OCI-LY7 (cell line): ENCODE data around the gene PHB1. TPM values are rescaled to one million over a fixed set of nuclear protein-coding genes. Genes with fewer than 3 reads are reported as not detected.

Experiments
- BruUV-seq: library from RNA; stranded (reverse); fragments of 400-500 nt; replicated peaks from 2 replicates; lab custom pipeline; 2021; lab: Mats Ljungman, UMichigan
- CTCF ChIA-PET: fragments of 300-600 bp; sonication (Branson Sonifier 250); formaldehyde crosslinking; loops from one replicate; lab custom pipeline; 2022; ENCODE audit warnings: antibody characterized with exemption; ENCODE audit not compliant: unreplicated experiment; lab: Charles Lee
- POLR2A ChIA-PET: fragments of 300-600 bp; sonication (Branson Sonifier 250); formaldehyde crosslinking; loops from one replicate; lab custom pipeline; 2022; ENCODE audit warnings: antibody characterized with exemption; lab: Charles Lee
- DNase-seq: peaks from one replicate; pipeline ENCODE4 v3.0.0-alpha.2; 2015; ENCODE audit warnings: low spot score
- H2AFZ ChIP-seq: fragments of 200-600 bp; sonication (generic), shearing (Covaris generic); 2 replicates; pipeline ENCODE4 v1.6.1; 2014; ENCODE audit warnings: mild to moderate bottlenecking, antibody characterized with exemption, low read length, moderate library complexity
- H3K27ac ChIP-seq: fragments of 200-600 bp; sonication (generic); 2 replicates; pipeline ENCODE4 v1.5.1; 2014; ENCODE audit warnings: mixed run types, low read depth, mild to moderate bottlenecking, moderate library complexity, low read length, inconsistent platforms; ENCODE audit not compliant: poor library complexity, severe bottlenecking
- H3K36me3 ChIP-seq: fragments of 200-600 bp; sonication (generic); 2 replicates; pipeline ENCODE4 v1.6.1; 2014; ENCODE audit warnings: mild to moderate bottlenecking, antibody characterized with exemption, low read length, moderate library complexity, mixed read lengths; ENCODE audit not compliant: insufficient read depth
- H3K4me1 ChIP-seq: fragments of 200-600 bp; sonication (generic); 2 replicates; pipeline ENCODE4 v1.5.1; 2014; ENCODE audit warnings: mild to moderate bottlenecking, low read length; ENCODE audit not compliant: insufficient read depth, poor library complexity, severe bottlenecking
- H3K4me2 ChIP-seq: fragments of 200-600 bp; sonication (generic); 2 replicates; pipeline ENCODE4 v1.6.1; 2014; ENCODE audit warnings: mild to moderate bottlenecking, low read length
- H3K4me3 ChIP-seq: fragments of 200-600 bp; sonication (generic); 2 replicates; pipeline ENCODE4 v1.5.1; 2014; ENCODE audit warnings: mild to moderate bottlenecking, low read depth, low read length; ENCODE audit not compliant: poor library complexity, severe bottlenecking
- H3K79me2 ChIP-seq: fragments of 200-600 bp; sonication (generic); 2 replicates; pipeline ENCODE4 v1.6.1; 2016; ENCODE audit warnings: low read depth, mild to moderate bottlenecking, low read length, moderate library complexity, mixed read lengths; ENCODE audit not compliant: insufficient read depth
- H3K9me2 ChIP-seq: fragments of 200-600 bp; sonication (generic); 2 replicates; pipeline ENCODE4 v1.6.1; 2016; ENCODE audit warnings: mild to moderate bottlenecking, low read length, mixed read lengths; ENCODE audit not compliant: insufficient read depth
- H3K9me3 ChIP-seq: fragments of 200-600 bp; sonication (generic); 2 replicates; pipeline ENCODE4 v1.6.1; 2014; ENCODE audit warnings: mild to moderate bottlenecking, mixed run types, low read length, mixed read lengths
- H4K20me1 ChIP-seq: fragments of 200-600 bp; sonication (generic); 2 replicates; pipeline ENCODE4 v1.6.1; 2014; ENCODE audit warnings: mild to moderate bottlenecking, antibody characterized with exemption, low read length, moderate library complexity, mixed read lengths; ENCODE audit not compliant: insufficient read depth
- CTCF ChIP-seq: fragments of 200-600 bp; sonication (generic); conservative IDR thresholded peaks from 2 replicates; pipeline ENCODE4 v1.5.1; 2014; ENCODE audit warnings: mild to moderate bottlenecking, antibody characterized with exemption, low read length, moderate library complexity, mixed read lengths
- EZH2phosphoT487 ChIP-seq: fragments of 200-600 bp; sonication (generic); IDR thresholded peaks from 2 replicates; pipeline ENCODE4 v1.6.1; 2018; ENCODE audit warnings: low read depth, borderline replicate concordance, mild to moderate bottlenecking, mixed run types, antibody characterized with exemption, low read length, moderate library complexity, mixed read lengths
- intact Hi-C: fragments of 100-400 bp; cut with micrococcal nuclease; formaldehyde crosslinking; loops from one replicate; pipeline ENCODE4 v1.10.0; 2022; ENCODE audit not compliant: unreplicated experiment
- total RNA-seq, 2 experiments: library from RNA; depleted of rRNA in 1 of 2; stranded (reverse); fragments of >200 nt in 1 of 2; shearing (Covaris generic) in 1 of 2; gene quantifications; 2 replicates each; pipeline ENCODE4 v1.2.3, GENCODE V29; 2014 to 2022

Gene PHB1
- total RNA-seq, 2 experiments from 2014 or later: 137 to 217 TPM

DNA sequence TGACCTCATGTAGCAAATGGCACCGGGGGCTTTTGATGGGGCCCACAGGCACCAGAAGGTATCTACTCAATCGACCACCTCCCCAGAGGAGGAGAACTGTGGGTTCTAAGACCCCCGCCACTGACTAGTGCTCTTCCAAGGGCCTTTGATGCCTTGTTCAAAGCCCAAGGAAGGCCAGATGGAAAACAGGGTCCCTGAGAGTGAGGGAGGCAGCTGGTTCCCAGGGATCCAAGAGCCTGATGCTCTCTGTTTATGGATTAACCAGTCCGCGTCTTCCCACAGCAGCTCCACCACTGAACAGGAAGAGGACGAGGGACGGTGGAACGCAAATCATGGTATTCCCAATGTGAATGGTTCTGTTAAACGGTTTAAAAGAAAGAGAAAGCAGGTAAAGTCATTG lies 7.6 kb downstream of the PHB1 start:
- Histone ChIP-seq H3K27ac (no peak overlapping the region), H3K79me2 (no peaks in the 10 kb centered on the region), H3K9me2 (no peaks in the 10 kb centered on the region), H2AFZ (no peak overlapping the region), H4K20me1 (no peaks in the 10 kb centered on the region), H3K9me3 (no peaks in the 10 kb centered on the region), H3K36me3 (peaks cover 97% of the 10 kb centered on the region), H3K4me2 (no peak overlapping the region), H3K4me3 (no peak overlapping the region), H3K4me1 (peaks cover 18% of the 10 kb centered on the region)
- BruUV-seq: no TSS peak
- DNase-seq: no peak
- ChIA-PET CTCF (no interaction called here), POLR2A (no interaction called here)
- intact Hi-C loops: no loop called here
- TF ChIP-seq CTCF (no peak), EZH2phosphoT487 (no peak)

- no peak for DNase-seq
- ChIA-PET CTCF (interaction anchor here (0.6 kb wide), 1 partner anchor 8 kb away, joined by 3 read pairs; the partner anchor contains the start of gene PHB1), POLR2A (no interaction called here)
- Histone ChIP-seq H3K4me1 (peaks cover 18% of the 10 kb centered on the region), H3K9me3 (no peaks in the 10 kb centered on the region), H3K79me2 (no peaks in the 10 kb centered on the region), H3K36me3 (peaks cover 92% of the 10 kb centered on the region), H4K20me1 (no peaks in the 10 kb centered on the region), H2AFZ (no peak overlapping the region), H3K27ac (no peak overlapping the region), H3K4me3 (no peak overlapping the region), H3K9me2 (no peaks in the 10 kb centered on the region), H3K4me2 (no peak overlapping the region)
- intact Hi-C loops: no loop called here
- BruUV-seq: no TSS peak
- TF ChIP-seq EZH2phosphoT487 (no peak), CTCF (no peak)
These were observed 8.1 kb downstream of the PHB1 start for GRCh38 chr17:49406421-49407061.

DNA sequence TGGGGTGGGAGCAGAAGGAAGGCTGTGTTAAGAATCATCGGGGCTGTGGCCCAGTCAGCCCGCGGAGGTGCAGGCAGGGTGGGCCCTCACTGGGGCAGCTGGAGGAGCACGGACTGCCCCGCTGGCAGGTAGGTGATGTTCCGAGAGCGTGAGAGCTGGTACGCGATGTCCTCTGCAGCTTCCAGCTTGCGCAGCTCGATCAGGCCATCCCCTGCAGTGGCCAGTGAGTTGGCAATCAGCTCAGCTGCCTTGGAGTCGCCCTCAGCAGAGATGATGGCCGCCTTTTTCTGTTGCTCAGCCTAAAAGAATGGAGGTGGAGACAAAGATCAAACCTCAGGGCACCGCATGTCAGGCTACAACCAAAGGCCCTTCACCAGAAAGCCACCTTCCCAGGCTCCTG lies 9.8 kb downstream of the PHB1 start:
- H3K27ac ChIP-seq: no peak overlapping the region
- no peaks in the 10 kb centered on the region for H3K9me3 ChIP-seq
- H3K36me3 ChIP-seq: peaks cover 76% of the 10 kb centered on the region
- no peak for DNase-seq
- no peak overlapping the region for H2AFZ ChIP-seq
- H3K4me3 ChIP-seq: no peak overlapping the region
- peaks cover 18% of the 10 kb centered on the region for H3K4me1 ChIP-seq
- BruUV-seq: no TSS peak
- H3K79me2 ChIP-seq: no peaks in the 10 kb centered on the region
- no peaks in the 10 kb centered on the region for H4K20me1 ChIP-seq
- H3K4me2 ChIP-seq: no peak overlapping the region
- TF ChIP-seq CTCF (no peak), EZH2phosphoT487 (no peak)
- ChIA-PET CTCF (interaction anchor here (0.6 kb wide), 1 partner anchor 40 kb away, joined by 3 read pairs; no protein-coding TSS in a partner anchor), POLR2A (no interaction called here)
- no peaks in the 10 kb centered on the region for H3K9me2 ChIP-seq
- intact Hi-C loops: no loop called here
